Sigmoid colon (tissue), 7 donors: ENCODE results near the gene PHLDB2. TPM values are rescaled to one million over a fixed set of nuclear protein-coding genes. Genes with fewer than 3 reads are reported as not detected.

Experiments used
- DNase-seq: peaks from one replicate; pipeline ENCODE4 v3.0.0-alpha.2; 2019
- H3K27ac ChIP-seq, 4 donors: fragments of 200-600 bp; sonication (generic); one replicate each; pipeline ENCODE4 v1.5.1; 2016 to 2019; ENCODE audit warnings: mild to moderate bottlenecking in 1 of 4
- H3K27me3 ChIP-seq, 3 donors: fragments of 200-600 bp; sonication (generic); one replicate each; pipeline ENCODE4 v1.5.1; 2019; ENCODE audit warnings: mild to moderate bottlenecking in 1 of 3
- H3K36me3 ChIP-seq, 4 donors: fragments of 200-600 bp; sonication (generic); one replicate each; pipeline ENCODE4 v1.5.1; 2016 to 2019
- H3K4me1 ChIP-seq, 4 donors: fragments of 200-600 bp; sonication (generic); one replicate each; pipeline ENCODE4 v1.5.1; 2017 to 2019
- H3K4me3 ChIP-seq, 4 donors: fragments of 200-600 bp; sonication (generic); one replicate each; pipeline ENCODE4 v1.5.1; 2017 to 2019; ENCODE audit warnings: mild to moderate bottlenecking in 2 of 4, moderate library complexity in 1 of 4
- H3K9me3 ChIP-seq, 4 donors: fragments of 200-600 bp in 3 of 4; sonication (generic) in 3 of 4; one replicate each; pipeline versions ENCODE4 v1.5.1 to v1.6.1; 2013 to 2019
- EP300 ChIP-seq, 4 donors: sonication (generic); formaldehyde crosslinking; IDR thresholded peaks; one replicate each; pipeline ENCODE4 v1.6.1; 2017; ENCODE audit warnings: antibody characterized with exemption in 4 of 4
- POLR2A ChIP-seq, 2 donors: fragments of 450-650 bp; IDR thresholded peaks; one replicate each; pipeline ENCODE4 v1.6.1; 2016; ENCODE audit warnings: antibody characterized with exemption in 2 of 2, mild to moderate bottlenecking in 2 of 2, moderate library complexity in 2 of 2
- POLR2AphosphoS5 ChIP-seq, 4 donors: sonication (generic); formaldehyde crosslinking; IDR thresholded peaks; one replicate each; pipeline ENCODE4 v1.6.1; 2017; ENCODE audit warnings: antibody characterized with exemption in 4 of 4
- WGBS, 2 donors: extraction: QIAGEN DNeasy Blood & Tissue Kit; methylation state at CpG; one replicate each; pipeline ENCODE4 v1.1.7; 2013; 5-methylcytosine and 5-hydroxymethylcytosine counted together
- intact Hi-C: fragments of 100-400 bp; cut with DNase I; formaldehyde crosslinking; loops from one replicate; pipeline ENCODE4 v1.15.1; 2023
- polyA plus RNA-seq, 3 donors: library from polyadenylated mRNA; stranded (reverse); fragments of 200-250 nt; gene quantifications; one replicate each; pipeline ENCODE4 v1.2.3, GENCODE V29; 2013
- total RNA-seq, 4 donors: library from RNA; depleted of rRNA; stranded (reverse); fragments of >200 nt; gene quantifications; one replicate each; pipeline ENCODE4 v1.1.0, GENCODE V29; 2016
- TF ChIP-seq, protein P1 (sequence below), 4 experiments: fragments of 450-650 bp in 3 of 4; fragments of 200-600 bp in 1 of 4; IDR thresholded peaks; one replicate each; pipeline ENCODE4 v1.5.1; 2016 to 2019; ENCODE audit warnings: antibody characterized with exemption in 4 of 4, mild to moderate bottlenecking in 3 of 4, moderate library complexity in 2 of 4
- donor health status: healthy with polysubstance abuse.
- donor health status: Bipolar disorder and iron deficiency.
- donor health status: healthy.

Gene PHLDB2
- total and polyA plus RNA-seq, 7 donors = 4.4 to 471 (median 120) TPM

DNA sequence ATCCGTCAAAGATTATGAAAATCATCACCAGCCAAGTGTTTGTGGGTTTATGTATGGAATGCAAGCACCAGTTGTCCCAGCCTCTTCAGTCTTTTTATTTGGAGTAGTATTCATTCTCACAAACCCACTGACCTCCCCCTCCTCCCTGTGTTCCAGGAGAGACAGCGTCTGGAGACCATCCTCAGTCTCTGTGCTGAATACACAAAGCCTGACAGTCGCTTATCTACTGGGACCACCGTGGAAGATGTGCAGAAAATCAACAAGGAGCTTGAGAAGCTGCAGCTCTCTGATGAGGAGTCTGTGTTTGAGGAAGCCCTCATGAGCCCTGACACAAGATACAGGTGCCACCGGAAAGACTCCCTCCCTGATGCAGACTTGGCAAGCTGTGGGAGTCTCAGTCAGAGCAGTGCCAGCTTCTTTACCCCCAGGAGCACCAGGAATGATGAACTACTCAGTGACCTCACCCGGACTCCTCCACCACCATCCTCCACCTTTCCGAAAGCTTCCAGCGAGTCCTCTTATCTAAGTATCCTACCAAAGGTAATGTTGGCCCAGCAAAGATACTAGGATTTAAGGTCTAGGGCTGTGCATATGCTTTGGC is 54.2 kb downstream of the PHLDB2 start:
- intact Hi-C loops = no loop called here
- H3K9me3 ChIP-seq = no peaks in the 10 kb centered on the region
- no peak overlapping the region for H3K4me3 ChIP-seq
- H3K27ac ChIP-seq = peak overlapping the region in 2 of 4 donors; percentile 67 to 72
- H3K27me3 ChIP-seq = no peaks in the 10 kb centered on the region
- no peak for DNase-seq
- TF ChIP-seq, protein P1, sequence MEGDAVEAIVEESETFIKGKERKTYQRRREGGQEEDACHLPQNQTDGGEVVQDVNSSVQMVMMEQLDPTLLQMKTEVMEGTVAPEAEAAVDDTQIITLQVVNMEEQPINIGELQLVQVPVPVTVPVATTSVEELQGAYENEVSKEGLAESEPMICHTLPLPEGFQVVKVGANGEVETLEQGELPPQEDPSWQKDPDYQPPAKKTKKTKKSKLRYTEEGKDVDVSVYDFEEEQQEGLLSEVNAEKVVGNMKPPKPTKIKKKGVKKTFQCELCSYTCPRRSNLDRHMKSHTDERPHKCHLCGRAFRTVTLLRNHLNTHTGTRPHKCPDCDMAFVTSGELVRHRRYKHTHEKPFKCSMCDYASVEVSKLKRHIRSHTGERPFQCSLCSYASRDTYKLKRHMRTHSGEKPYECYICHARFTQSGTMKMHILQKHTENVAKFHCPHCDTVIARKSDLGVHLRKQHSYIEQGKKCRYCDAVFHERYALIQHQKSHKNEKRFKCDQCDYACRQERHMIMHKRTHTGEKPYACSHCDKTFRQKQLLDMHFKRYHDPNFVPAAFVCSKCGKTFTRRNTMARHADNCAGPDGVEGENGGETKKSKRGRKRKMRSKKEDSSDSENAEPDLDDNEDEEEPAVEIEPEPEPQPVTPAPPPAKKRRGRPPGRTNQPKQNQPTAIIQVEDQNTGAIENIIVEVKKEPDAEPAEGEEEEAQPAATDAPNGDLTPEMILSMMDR (IDR thresholded peaks at IDR 0.05) = no peak
- TF ChIP-seq EP300 (IDR thresholded peaks at IDR 0.05) (no peak), POLR2AphosphoS5 (IDR thresholded peaks at IDR 0.05) (peak in 1 of 4 donors; percentile 3)
- peaks cover 0 to 55% (median 4%) of the 10 kb centered on the region in 4 donors for H3K36me3 ChIP-seq
- 84 to 85% methylated on average over 8 of the region's 8 CpGs for WGBS, 2 donors
- peaks cover 0 to 97% (median 70%) of the 10 kb centered on the region in 4 donors for H3K4me1 ChIP-seq

DNA sequence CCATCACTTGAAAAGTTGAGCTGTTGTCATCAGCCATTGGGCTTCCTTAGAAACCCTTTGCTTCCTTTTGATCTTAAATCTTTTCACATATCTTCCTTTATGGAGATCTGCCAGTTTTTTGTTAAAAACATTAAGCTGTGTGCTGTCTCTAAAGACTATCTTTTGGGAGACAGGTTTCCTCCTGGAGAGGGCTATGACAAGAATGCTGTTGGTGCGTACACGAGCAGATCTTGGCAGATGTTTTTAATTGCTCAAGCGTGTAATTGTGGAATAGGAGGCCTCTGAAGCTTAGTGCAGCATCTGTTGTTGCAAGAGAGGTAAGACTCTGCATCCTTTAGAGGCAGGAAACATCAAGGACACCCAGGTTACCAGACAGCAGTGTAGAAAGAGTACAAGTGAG is 56.8 kb downstream of the PHLDB2 start:
- no peaks in the 10 kb centered on the region for H3K9me3 ChIP-seq
- H3K27ac ChIP-seq = peak overlapping the region in 3 of 4 donors; percentile 3 to 27 (median 21)
- H3K27me3 ChIP-seq = no peaks in the 10 kb centered on the region
- H3K36me3 ChIP-seq = peaks cover 14 to 70% (median 18%) of the 10 kb centered on the region in 4 donors
- peaks cover 0 to 88% (median 62%) of the 10 kb centered on the region in 4 donors for H3K4me1 ChIP-seq
- DNase-seq = no peak
- TF ChIP-seq POLR2AphosphoS5 (IDR thresholded peaks at IDR 0.05) = no peak
- TF ChIP-seq EP300 (IDR thresholded peaks at IDR 0.05) = no peak
- no peak for TF ChIP-seq POLR2A (IDR thresholded peaks at IDR 0.05)
- TF ChIP-seq, protein P1 (IDR thresholded peaks at IDR 0.05) = no peak
- intact Hi-C loops = no loop called here
- whole genome bisulfite sequencing, 2 donors = 74 to 83% methylated on average over 3 of the region's 3 CpGs
- H3K4me3 ChIP-seq = no peak overlapping the region

DNA sequence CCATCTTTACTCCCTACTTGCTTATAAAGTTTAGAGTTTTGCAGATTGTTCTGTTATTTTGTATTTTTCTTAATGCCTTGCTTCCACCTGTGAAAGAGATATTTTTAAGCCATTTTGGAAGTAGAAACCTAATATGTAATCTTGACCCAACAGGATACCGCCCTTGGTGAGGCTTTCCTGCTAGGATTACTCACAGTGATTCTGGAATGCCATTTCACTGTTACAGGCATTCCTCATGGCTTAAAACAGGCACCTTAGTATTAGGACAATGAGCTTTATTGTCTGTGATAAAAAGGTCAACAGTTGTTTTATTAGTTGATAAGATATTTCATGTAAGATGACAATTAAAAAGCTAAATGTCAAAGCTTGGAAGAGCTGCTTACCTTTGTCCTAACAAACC is 58.2 kb downstream of the PHLDB2 start:
- TF ChIP-seq EP300 (IDR thresholded peaks at IDR 0.05) = no peak
- TF ChIP-seq POLR2A (IDR thresholded peaks at IDR 0.05) = no peak
- intact Hi-C loops = no loop called here
- Histone ChIP-seq H3K9me3 (no peaks in the 10 kb centered on the region), H3K36me3 (peaks cover 14 to 83% (median 19%) of the 10 kb centered on the region in 4 donors), H3K4me1 (peaks cover 0 to 80% (median 51%) of the 10 kb centered on the region in 4 donors), H3K27me3 (no peaks in the 10 kb centered on the region), H3K4me3 (no peak overlapping the region), H3K27ac (peak overlapping the region in 2 of 4 donors; percentile 21 to 22)
- no peak for DNase-seq
- 94% methylated on average over 1 of the region's 1 CpG for WGBS, 2 donors

DNA sequence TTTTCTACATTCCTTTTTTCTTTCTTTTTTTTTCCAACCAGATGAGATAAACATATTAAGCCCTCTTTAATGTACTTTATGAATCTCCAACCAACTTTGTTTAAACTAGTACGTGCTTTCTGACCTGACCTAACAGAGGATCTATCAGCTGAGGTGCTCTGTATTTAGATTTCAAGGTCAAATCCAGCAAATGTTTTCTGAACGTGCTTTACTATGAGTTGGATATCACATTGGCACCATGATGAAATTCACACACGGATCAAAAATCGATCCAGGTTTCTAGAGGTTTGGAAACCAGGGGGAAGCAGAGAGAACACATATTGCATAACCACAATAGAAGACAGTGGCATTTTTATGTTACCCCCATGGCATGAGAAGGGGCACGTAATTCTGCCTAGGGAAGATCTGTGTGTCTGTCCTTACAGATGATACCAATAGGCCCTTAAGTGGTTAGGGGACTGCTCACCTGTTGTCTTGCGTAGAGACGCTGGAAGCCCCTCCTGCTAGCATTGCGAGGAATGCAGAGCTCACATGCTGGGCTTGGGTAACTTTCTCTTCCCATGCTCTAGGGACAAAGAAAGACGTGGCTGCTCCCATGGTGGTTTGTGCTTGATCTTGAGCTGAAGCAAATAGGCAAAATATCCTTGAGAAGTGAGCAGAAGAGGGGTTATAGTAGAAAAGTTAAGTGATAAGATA is 60.5 kb downstream of the PHLDB2 start:
- Histone ChIP-seq H3K27me3 (no peaks in the 10 kb centered on the region), H3K9me3 (no peaks in the 10 kb centered on the region), H3K4me1 (peaks cover 0 to 80% (median 51%) of the 10 kb centered on the region in 4 donors), H3K27ac (peak overlapping the region in 3 of 4 donors; percentile 6 to 77 (median 56)), H3K4me3 (no peak overlapping the region), H3K36me3 (peaks cover 14 to 83% (median 18%) of the 10 kb centered on the region in 4 donors)
- no peak for DNase-seq
- intact Hi-C loops = loop anchor here (5.0 kb wide), 2 partner anchors 37 to 52 kb away; no protein-coding TSS in a partner anchor
- WGBS, 2 donors = 87 to 96% methylated on average over 9 of the region's 9 CpGs
- TF ChIP-seq, protein P1 (IDR thresholded peaks at IDR 0.05) = no peak
- no peak for TF ChIP-seq EP300 (IDR thresholded peaks at IDR 0.05)
- no peak for TF ChIP-seq POLR2AphosphoS5 (IDR thresholded peaks at IDR 0.05)
- TF ChIP-seq POLR2A (IDR thresholded peaks at IDR 0.05) = no peak

DNA sequence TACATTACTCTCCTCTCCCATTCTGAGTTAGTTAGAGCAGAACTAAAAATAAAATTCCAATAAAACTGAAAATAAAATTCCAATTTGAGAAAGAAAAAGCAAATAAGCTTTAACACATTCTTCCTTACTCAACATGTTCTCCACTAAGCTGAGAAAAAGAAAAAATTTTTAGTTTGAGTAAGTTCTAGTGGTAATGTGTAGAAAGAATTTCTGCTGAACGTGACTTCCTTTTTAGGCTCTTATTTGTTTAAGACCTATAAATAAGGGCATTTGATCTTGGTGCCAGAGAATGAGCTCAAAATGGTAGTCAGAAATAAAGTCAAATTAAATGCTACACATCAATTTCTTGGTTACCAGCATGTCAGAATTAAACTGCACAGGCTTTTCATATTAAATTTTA is 62.1 kb downstream of the PHLDB2 start:
- H3K4me1 ChIP-seq = peaks cover 0 to 80% (median 50%) of the 10 kb centered on the region in 4 donors
- intact Hi-C loops = loop anchor here (5.0 kb wide), 2 partner anchors 39 to 54 kb away; no protein-coding TSS in a partner anchor
- no peak for TF ChIP-seq POLR2A (IDR thresholded peaks at IDR 0.05)
- TF ChIP-seq POLR2AphosphoS5 (IDR thresholded peaks at IDR 0.05) = no peak
- no peak for TF ChIP-seq EP300 (IDR thresholded peaks at IDR 0.05)
- TF ChIP-seq, protein P1 (IDR thresholded peaks at IDR 0.05) = no peak
- peak overlapping the region in 3 of 4 donors; percentile 6 to 77 (median 56) for H3K27ac ChIP-seq
- no peaks in the 10 kb centered on the region for H3K27me3 ChIP-seq
- WGBS, 2 donors = 76 to 92% methylated on average over 1 of the region's 1 CpG
- peaks cover 14 to 77% (median 18%) of the 10 kb centered on the region in 4 donors for H3K36me3 ChIP-seq
- H3K9me3 ChIP-seq = no peaks in the 10 kb centered on the region
- DNase-seq = no peak
- H3K4me3 ChIP-seq = no peak overlapping the region
